Renal pelvis (tissue), 4 donors: Measurements from ENCODE around the gene UNC93B1. TPM values are rescaled to one million over a fixed set of nuclear protein-coding genes. Genes with fewer than 3 reads are reported as not detected.

ENCODE experiments used
- DNase-seq: peaks from one replicate; pipeline ENCODE4 v3.0.0-alpha.2; 2013
- polyA plus RNA-seq, 3 donors: library from polyadenylated mRNA; unstranded; fragments of 120-200 nt; gene quantifications; one replicate each; pipeline ENCODE4 v1.2.1, GENCODE V29; 2013; ENCODE audit not compliant: insufficient read length in 3 of 3

Gene UNC93B1
- polyA plus RNA-seq, 3 donors: 11.1 to 13.1 (median 11.4) TPM

GRCh38 chr11:68011051-68011943 is 7.4 kb upstream of the UNC93B1 start:
- DNase-seq: no peak

- DNase-seq: no peak
These were observed 6.5 kb upstream of the UNC93B1 start, which contains the start of gene ALDH3B1 for GRCh38 chr11:68010090-68011041. Gene ALDH3B1 (plus strand): TSS chr11:68010327. CDS start chr11:68015298, 4,971 bp downstream.

GRCh38 chr11:68009391-68010089 is 5.6 kb upstream of the UNC93B1 start:
- no peak for DNase-seq

GRCh38 chr11:68008381-68009337 is 4.8 kb upstream of the UNC93B1 start:
- no peak for DNase-seq

GRCh38 chr11:68007498-68008380 is 3.8 kb upstream of the UNC93B1 start:
- DNase-seq: no peak

- DNase-seq: no peak
These were observed 2.8 kb upstream of the UNC93B1 start for GRCh38 chr11:68006606-68007166.

- no peak for DNase-seq
These were observed 846 bp upstream of the UNC93B1 start for GRCh38 chr11:68004551-68005335.

- DNase-seq: no peak
These were observed 705 bp downstream of the UNC93B1 start for GRCh38 chr11:68002938-68003845.

- DNase-seq: no peak
These were observed 1.3 kb downstream of the UNC93B1 start for GRCh38 chr11:68002575-68002937.

- no peak for DNase-seq
These were observed 4.2 kb downstream of the UNC93B1 start for GRCh38 chr11:67999704-68000103.

- DNase-seq: no peak
These were observed 4.7 kb downstream of the UNC93B1 start for GRCh38 chr11:67999201-67999629.

- DNase-seq: no peak
These were observed 5.5 kb downstream of the UNC93B1 start for GRCh38 chr11:67998150-67999045.

GRCh38 chr11:67997475-67997921 is 6.4 kb downstream of the UNC93B1 start:
- DNase-seq: no peak

GRCh38 chr11:67996622-67997474 is 7.0 kb downstream of the UNC93B1 start:
- DNase-seq: no peak

- DNase-seq: no peak
These were observed 7.8 kb downstream of the UNC93B1 start for GRCh38 chr11:67996051-67996450.
